ENCODE results near the gene OR8J1.
"Not testable (repeated sequence)": the region's sequence is repeated elsewhere in the genome, so short reads cannot be mapped to it uniquely, and the experiment has no call there.

OR8J1 gene, protein sequence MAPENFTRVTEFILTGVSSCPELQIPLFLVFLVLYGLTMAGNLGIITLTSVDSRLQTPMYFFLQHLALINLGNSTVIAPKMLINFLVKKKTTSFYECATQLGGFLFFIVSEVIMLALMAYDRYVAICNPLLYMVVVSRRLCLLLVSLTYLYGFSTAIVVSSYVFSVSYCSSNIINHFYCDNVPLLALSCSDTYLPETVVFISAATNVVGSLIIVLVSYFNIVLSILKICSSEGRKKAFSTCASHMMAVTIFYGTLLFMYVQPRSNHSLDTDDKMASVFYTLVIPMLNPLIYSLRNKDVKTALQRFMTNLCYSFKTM

DNA sequence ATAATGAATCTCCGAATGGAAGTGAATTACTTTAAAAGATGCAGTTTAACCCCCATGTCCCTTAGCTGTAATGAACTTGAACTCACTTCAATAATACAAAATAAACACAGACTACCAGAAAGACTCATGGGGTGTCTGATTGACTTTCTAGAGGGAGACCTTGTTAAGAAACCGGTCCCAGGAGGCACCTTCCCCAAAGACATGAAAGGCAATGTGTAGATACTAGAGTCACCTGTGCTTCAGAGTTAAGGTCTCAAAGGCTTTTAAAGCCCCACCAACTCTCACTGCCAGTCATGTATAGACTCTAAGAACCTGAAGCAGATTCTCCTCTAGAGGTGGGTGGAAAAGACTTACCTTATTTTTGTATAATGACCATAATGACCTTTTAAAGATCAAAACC is at the start of gene OR8J1:
OR8J1 (plus strand) TSS at position 301 of the 400 bp plus-strand sequence. CDS start 5,956 bp downstream, outside the sequence.
- no peak for DNase-seq

DNA sequence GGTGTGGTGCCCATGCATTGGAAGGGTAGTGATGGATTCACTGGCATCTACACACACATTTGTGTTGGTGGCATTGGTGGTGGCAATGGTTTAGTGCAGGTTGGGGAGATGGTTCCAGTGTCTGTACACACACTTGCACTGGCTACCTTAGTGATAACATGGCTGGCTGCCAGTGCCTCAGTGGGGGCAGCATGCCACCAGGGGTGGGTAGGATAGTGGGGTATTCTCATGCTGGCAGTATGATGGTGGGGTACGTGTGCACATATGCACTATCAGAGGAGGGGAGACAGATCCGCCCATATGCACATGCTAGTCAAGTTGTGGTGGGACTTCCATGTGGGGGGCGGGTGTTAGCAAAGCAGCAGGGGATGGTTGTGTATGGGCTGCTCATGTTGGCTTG is 46.3 kb upstream of the OR8J1 start:
- DNase-seq, result no peak

DNA sequence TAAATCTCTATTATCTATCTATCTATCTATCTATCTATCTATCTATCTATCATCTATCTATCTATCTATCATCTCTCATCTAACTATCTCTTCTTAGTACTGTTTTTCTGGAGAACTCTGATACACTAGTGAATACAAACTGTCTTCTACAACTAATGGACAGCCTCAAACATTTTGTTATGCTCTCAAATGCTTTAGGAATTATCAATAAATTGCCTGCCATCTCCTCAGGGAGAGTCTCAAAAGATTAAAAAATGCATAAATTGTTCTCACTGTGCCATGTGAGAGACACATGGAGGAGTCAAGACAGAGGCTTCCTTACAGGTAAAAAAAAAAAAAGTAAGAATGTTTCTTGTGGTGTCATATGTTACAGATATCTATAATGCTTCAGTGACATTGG is 39.2 kb upstream of the OR8J1 start, which contains the start of gene OR8K3:
OR8K3 (plus strand) TSS at position 301 of the 400 bp plus-strand sequence. CDS start 3,163 bp downstream, outside the sequence.
- DNase-seq, result no peak

DNA sequence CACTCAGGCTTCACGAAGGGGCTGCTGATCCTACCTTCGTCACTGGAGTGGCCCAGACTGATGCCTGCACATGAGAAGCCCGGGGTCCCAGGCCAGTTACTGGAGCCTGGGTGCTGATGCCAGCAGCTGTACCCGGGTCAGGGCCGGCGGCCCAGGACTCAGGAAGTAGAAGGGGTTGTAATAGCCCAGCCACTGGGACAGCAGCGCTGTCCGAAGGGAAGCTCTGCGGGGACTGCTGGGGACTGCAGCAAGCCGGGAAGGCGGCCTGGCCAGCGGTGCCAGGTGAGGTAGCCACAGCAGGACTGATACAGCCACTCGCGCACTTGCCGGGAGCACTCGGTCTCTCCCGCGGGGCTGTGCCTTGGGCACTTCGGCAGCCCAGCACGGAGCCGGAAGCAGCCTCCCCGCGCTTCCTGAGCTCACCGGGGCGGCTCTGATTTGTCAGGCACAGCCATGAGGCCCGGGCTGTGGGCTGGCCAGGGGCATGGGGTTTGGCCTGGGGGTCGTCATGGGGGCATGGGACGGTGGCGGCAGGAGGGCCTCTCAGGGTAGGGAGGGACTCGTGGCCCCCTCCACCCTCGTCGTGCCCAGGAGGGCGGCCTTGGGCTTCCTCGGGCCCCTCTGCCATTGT is 22.1 kb upstream of the OR8J1 start:
- DNase-seq, result no peak

DNA sequence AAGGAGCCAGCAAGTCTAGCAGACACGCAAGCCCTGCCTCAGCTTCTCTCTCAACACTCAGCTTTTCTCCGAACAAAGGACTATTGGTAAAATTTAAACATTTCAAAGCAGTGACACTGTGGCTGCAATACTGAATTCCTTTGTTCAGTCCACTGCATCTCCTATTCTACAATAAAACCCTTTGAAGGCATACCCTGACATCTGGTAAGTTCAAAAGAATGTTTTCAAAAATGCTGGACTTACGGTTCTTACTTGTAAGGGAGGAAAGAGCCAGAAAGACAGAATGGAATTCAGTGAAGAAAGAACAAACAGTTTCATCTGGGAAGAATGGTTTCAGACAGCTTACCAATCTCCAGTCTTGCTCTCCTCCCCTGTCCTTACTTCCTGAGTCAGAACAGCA is 20.9 kb upstream of the OR8J1 start:
- DNase-seq, result no peak

DNA sequence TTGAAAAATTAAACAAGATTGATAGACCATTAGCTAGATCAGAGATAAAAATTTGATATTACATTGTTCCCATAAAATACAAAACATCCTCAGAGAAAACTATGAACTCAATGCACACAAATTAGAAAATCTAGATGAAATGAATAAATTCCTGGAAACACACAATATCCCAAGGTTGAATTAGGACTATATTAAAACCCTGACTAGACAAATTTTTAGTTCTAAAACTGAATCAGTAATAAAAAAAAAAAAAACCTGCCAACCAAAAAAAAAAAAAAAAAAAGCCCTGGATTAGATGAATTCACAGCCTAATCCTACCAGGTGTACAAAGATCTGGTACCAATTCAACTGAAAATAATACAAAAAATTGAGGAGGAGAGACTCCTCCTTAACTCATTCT is 13.8 kb upstream of the OR8J1 start:
- no peak for DNase-seq

DNA sequence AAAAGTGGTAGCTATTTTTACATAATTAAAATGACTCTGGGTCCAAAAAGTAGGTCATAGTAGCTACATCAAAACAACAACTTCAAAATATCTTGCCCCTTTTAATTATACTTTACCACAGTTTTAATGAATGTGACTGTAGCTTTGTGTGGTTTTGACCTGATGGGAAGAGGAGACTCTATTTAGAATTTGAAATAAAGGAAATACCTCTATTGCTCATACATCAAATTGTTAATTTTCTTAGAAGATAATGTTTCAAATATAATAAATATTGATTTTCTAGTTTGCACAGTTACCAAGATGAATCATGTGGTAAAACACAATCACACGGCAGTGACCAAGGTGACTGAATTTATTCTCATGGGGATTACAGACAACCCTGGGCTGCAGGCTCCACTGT is 8.4 kb upstream of the OR8J1 start, which contains the start of gene OR8K1:
OR8K1 (plus strand) TSS at position 301 of the 400 bp plus-strand sequence; CDS start at position 301, 0 bp downstream.
- no peak for DNase-seq

DNA sequence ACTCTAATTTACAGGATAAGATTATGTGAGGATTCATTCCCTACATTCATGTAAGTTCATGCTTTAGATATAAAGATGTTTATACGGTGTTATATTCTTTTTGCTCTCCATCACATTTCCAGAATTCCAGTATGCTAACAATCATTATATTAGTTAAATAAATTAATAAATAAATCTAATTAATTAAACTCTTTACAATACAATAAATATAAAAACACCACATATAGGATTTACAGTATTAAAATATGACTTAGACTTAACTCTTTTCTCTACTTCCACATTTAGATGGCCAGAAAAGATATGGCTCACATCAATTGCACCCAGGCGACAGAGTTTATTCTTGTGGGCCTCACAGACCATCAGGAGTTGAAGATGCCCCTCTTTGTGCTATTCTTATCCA is 21.2 kb downstream of the OR8J1 start, which contains the start of gene OR8U1:
OR8U1 (plus strand) TSS at position 301 of the 400 bp plus-strand sequence; CDS start at position 301, 0 bp downstream.
- no peak for DNase-seq

DNA sequence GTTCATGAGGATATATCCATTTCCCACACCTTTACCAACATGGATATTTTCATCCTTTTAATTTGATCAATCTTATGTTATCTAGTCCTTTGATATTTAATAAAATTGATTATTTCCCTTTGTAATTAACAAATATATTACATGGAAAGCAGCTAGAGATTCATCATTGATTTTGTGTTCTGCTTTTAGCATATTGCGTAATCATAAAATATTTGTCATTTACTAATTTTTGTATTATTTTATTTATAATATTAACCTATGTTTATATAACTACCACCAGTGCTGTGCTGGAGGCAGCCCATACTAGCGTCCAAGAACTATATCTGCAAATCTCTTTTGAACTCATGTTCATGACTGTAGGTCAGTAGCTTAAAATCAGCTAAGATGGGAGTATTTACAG is 26.0 kb downstream of the OR8J1 start:
- no peak for DNase-seq

DNA sequence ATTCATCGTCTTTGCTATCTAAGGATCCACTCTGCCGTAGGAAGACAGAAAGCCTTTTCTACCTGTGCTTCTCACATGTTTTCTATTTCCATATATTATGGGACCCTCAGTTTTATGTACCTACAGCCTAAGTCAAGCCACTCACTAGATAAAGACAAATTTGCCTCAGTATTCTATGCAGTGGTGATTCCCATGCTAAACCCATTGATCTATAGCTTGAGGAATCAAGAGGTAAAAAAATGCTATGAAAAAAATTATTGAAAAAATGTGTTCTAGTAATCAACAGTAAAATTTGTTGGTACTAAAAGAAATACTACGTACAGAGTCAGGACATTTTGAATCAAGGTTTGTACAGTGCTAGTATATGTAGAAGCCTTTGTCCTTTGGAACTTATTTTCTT is 40.3 kb downstream of the OR8J1 start:
- DNase-seq, result no peak

DNA sequence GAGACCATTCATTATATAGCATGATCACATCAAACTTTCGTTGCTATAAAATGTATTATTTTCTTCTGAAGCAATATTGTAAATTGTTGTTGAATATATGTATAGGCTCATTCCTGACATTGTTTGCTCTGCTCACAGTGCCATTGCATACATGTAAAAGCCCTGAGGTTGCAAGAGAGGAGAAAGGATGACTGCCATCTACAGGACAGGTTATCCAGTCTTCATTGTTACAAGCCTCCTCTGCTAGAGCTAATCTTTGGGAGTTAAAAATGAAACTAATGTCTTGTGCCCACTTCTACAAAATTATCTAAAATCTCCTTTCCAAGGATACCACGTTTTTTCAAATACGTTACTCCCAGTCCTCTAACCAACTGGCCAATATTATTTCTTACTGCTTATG is 42.0 kb downstream of the OR8J1 start:
- no peak for DNase-seq

DNA sequence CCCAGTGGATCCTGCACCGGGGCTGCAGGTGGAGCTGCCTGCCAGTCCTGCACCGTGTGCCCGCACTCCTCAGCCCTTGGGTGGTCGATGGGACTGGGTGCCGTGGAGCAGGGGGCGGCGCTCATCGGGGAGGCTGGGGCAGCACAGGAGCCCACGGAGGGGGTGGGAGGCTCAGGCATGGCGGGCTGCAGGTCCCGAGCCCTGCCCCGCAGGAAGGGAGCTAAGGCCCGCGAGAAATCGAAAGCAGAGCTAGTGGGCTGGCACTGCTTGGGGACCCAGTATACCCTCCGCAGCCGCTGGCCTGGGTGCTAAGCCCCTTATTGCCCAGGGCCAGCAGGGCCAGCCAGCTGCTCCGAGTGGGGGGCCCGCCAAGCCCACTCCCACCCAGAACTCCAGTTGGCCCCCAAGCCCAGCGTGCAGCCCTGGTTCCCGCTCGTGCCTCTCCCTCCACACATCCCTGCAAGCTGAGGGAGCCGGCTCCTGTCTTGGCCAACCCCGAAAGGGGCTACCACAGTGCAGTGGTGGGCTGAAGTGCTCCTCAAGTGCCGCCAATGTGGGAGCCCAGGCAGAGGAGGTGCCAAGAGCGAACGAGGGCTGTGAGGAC is 47.9 kb downstream of the OR8J1 start:
- DNase-seq, result not testable (repeated sequence)

DNA sequence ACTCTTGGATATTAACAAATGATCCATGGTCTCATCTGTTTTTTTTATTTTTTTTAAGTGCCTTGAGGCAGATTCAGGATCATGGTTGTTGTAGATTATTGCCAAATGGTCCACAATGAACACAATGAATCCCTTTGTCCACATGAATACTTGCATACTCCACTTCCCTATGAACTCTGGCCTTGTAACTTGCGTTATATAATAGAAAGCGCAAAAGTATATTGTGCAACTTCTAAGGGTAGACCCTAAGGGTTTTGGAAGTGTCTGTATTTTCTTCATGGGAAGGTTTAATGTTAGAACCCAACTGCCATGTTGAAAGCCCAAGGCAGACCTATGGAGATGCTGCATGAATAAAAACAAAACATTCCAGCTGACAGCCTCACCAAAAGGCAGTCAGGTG is 50.3 kb downstream of the OR8J1 start:
- no peak for DNase-seq

DNA sequence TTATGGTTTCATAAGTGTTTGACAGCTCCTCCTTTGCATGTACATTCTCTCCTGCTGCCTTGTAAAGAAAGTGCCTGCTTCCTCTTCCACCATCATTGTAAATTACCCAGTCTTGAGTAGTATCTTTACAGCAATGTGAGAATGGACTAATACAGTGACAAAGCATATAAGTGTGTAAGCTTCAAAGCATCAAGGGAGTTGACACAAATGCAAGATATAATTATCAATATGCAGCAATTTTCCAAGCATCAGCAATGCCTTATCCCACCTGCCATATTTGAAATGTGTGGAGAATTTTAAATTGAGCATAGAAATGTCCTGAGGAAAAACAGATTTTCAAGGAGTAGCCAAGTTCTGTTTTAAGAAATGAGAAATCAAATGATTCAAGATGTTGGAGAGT is 56.7 kb downstream of the OR8J1 start:
- DNase-seq, result no peak

Measured in hematopoietic multipotent progenitor cell treated with erythropoietin and hydrocortisone succinate and interleukin-3 and kit ligand, for 4 days (in vitro differentiated cells).